ENCODE measurements around the gene NPAS2.

Gene NPAS2

GRCh38 chr2:100855084-100855483, 35.1 kb downstream of the NPAS2 start:
- DNase-seq (ENCODE audit: low spot score) (no peak), FAIRE-seq (no peak)

GRCh38 chr2:100855606-100856005, 35.7 kb downstream of the NPAS2 start:
- DNase-seq (ENCODE audit: low spot score) (no peak), FAIRE-seq (no peak)

- FAIRE-seq (no peak), DNase-seq (ENCODE audit: low spot score) (no peak)
These were observed 36.8 kb downstream of the NPAS2 start for GRCh38 chr2:100856732-100857131.

- FAIRE-seq (no peak), DNase-seq (ENCODE audit: low spot score) (no peak)
These were observed 37.4 kb downstream of the NPAS2 start for GRCh38 chr2:100857341-100857740.

- no peak for DNase-seq (ENCODE audit: low spot score)
- no peak for FAIRE-seq
These were observed 38.0 kb downstream of the NPAS2 start for GRCh38 chr2:100857915-100858314.

- DNase-seq (ENCODE audit: low spot score) (no peak), FAIRE-seq (no peak)
These were observed 40.0 kb downstream of the NPAS2 start for GRCh38 chr2:100859902-100860301.

- DNase-seq (ENCODE audit: low spot score) (no peak), FAIRE-seq (no peak)
These were observed 41.4 kb downstream of the NPAS2 start for GRCh38 chr2:100861340-100861739.

- no peak for DNase-seq (ENCODE audit: low spot score)
- no peak for FAIRE-seq
These were observed 42.1 kb downstream of the NPAS2 start for GRCh38 chr2:100862081-100862480.

- DNase-seq (ENCODE audit: low spot score) = no peak
- FAIRE-seq = no peak
These were observed 46.0 kb downstream of the NPAS2 start for GRCh38 chr2:100865816-100866460.

GRCh38 chr2:100868083-100868482, 48.1 kb downstream of the NPAS2 start:
- DNase-seq (ENCODE audit: low spot score) (no peak), FAIRE-seq (no peak)

GRCh38 chr2:100869120-100869519, 49.2 kb downstream of the NPAS2 start:
- DNase-seq (ENCODE audit: low spot score) (no peak), FAIRE-seq (no peak)

- FAIRE-seq (no peak), DNase-seq (ENCODE audit: low spot score) (no peak)
These were observed 51.0 kb downstream of the NPAS2 start for GRCh38 chr2:100870652-100871531.

GRCh38 chr2:100875516-100876230, 55.7 kb downstream of the NPAS2 start:
- DNase-seq (ENCODE audit: low spot score) (no peak), FAIRE-seq (no peak)

- FAIRE-seq (no peak), DNase-seq (ENCODE audit: low spot score) (no peak)
These were observed 56.4 kb downstream of the NPAS2 start for GRCh38 chr2:100876231-100876860.

- FAIRE-seq (no peak), DNase-seq (ENCODE audit: low spot score) (peak; percentile 35)
These were observed 57.6 kb downstream of the NPAS2 start for GRCh38 chr2:100877555-100877954.

GRCh38 chr2:100878000-100878791, 58.3 kb downstream of the NPAS2 start:
- no peak for DNase-seq (ENCODE audit: low spot score)
- FAIRE-seq = peak; percentile 48

- DNase-seq (ENCODE audit: low spot score) = no peak
- FAIRE-seq = no peak
These were observed 59.4 kb downstream of the NPAS2 start for GRCh38 chr2:100879296-100879695.

GRCh38 chr2:100880036-100880435, 60.1 kb downstream of the NPAS2 start:
- FAIRE-seq = no peak
- DNase-seq (ENCODE audit: low spot score) = no peak

- DNase-seq (ENCODE audit: low spot score) (no peak), FAIRE-seq (no peak)
These were observed 60.8 kb downstream of the NPAS2 start for GRCh38 chr2:100880730-100881129.

GRCh38 chr2:100882645-100883613, 63.0 kb downstream of the NPAS2 start:
- no peak for FAIRE-seq
- DNase-seq (ENCODE audit: low spot score) = peak; percentile 53
